Kidney (tissue), 14 donors: Measurements from ENCODE around the gene FAM210B. TPM values are rescaled to one million over a fixed set of nuclear protein-coding genes. Genes with fewer than 3 reads are reported as not detected.

Source experiments
- DNase-seq, 5 donors: peaks; one replicate each; pipeline ENCODE4 v3.0.0-alpha.2; 2013 to 2020
- FAIRE-seq: peaks from 2 replicates; lab custom pipeline; 2012; peaks lifted over from hg19 to GRCh38; lab: Jason Lieb, UNC
- H3K27ac ChIP-seq, 2 donors: one replicate each; pipeline ENCODE4 v1.7.0; 2013; ENCODE audit warnings: low read depth in 2 of 2, low read length in 2 of 2, inconsistent platforms in 1 of 2
- H3K27me3 ChIP-seq: one replicate; pipeline ENCODE4 v1.7.1; 2013; ENCODE audit warnings: low read length, inconsistent platforms; ENCODE audit not compliant: control insufficient read depth, insufficient read depth
- H3K36me3 ChIP-seq, 3 donors: one replicate each; pipeline versions ENCODE4 v1.7.0 to v1.7.1; 2013; ENCODE audit warnings: low read length in 3 of 3, control low read depth in 1 of 3, inconsistent platforms in 1 of 3; ENCODE audit not compliant: insufficient read depth in 3 of 3, control insufficient read depth in 2 of 3
- H3K4me1 ChIP-seq, 3 donors: one replicate each; pipeline versions ENCODE4 v1.7.0 to v1.7.1; 2013; ENCODE audit warnings: low read length in 3 of 3, inconsistent platforms in 1 of 3, low read depth in 1 of 3; ENCODE audit not compliant: control insufficient read depth in 2 of 3, insufficient read depth in 2 of 3
- H3K4me3 ChIP-seq, 3 donors: one replicate each; pipeline versions ENCODE4 v1.7.0 to v1.8.1; 2013; ENCODE audit warnings: low read length in 3 of 3, control low read depth in 1 of 3, inconsistent platforms in 1 of 3
- H3K9ac ChIP-seq, 3 donors: one replicate each; pipeline versions ENCODE4 v1.7.0 to v1.7.1; 2013; ENCODE audit warnings: low read length in 3 of 3, control low read depth in 1 of 3, inconsistent platforms in 1 of 3
- H3K9me3 ChIP-seq, 3 donors: one replicate each; pipeline versions ENCODE4 v1.7.0 to v1.7.1; 2013; ENCODE audit warnings: low read length in 3 of 3, control low read depth in 1 of 3, inconsistent platforms in 1 of 3; ENCODE audit not compliant: control insufficient read depth in 2 of 3, insufficient read depth in 1 of 3
- intact Hi-C: fragments of 100-400 bp; cut with DNase I; formaldehyde crosslinking; loops from one replicate; pipeline ENCODE4 v1.11.1; 2022
- polyA plus RNA-seq: library from polyadenylated mRNA; stranded (reverse); fragments of 350-450 nt; fragmentation: Illumina TruSeq; extraction: RNeasy Lipid Tissue Mini Kit (QIAGEN cat#74804); gene quantifications from one replicate; pipeline ENCODE4 v1.2.3, GENCODE V29; 2014; ENCODE audit warnings: low read depth, low replicate concordance; ENCODE audit not compliant: insufficient read depth
- total RNA-seq: library from RNA; stranded (reverse); fragmentation: NEBNext Ultra II Directional; extraction: Animal tissue kit (Norgen Biotek cat#: 25700); gene quantifications from one replicate; pipeline ENCODE4 v1.2.1, GENCODE V29; 2021
- TF ChIP-seq, protein P1 (sequence below): IDR thresholded peaks from 3 replicates; pipeline ENCODE4 v1.5.1; 2012; ENCODE audit warnings: mild to moderate bottlenecking, moderate library complexity, borderline replicate concordance; ENCODE audit not compliant: insufficient read depth; ENCODE audit errors: extremely low read depth
- donor health status: control.
- donor health status: control.
- donor health status: control.
- donor health status: control.
- donor health status: control.
- donor health status: DM: yes; HTN: yes; CAD: no.
- donor health status: Normal renal cell carcinoma (clear cell type).

The FAM210B gene
- total and polyA plus RNA-seq, 2 donors from 2014 or later: 27.2 to 34.5 TPM

DNA sequence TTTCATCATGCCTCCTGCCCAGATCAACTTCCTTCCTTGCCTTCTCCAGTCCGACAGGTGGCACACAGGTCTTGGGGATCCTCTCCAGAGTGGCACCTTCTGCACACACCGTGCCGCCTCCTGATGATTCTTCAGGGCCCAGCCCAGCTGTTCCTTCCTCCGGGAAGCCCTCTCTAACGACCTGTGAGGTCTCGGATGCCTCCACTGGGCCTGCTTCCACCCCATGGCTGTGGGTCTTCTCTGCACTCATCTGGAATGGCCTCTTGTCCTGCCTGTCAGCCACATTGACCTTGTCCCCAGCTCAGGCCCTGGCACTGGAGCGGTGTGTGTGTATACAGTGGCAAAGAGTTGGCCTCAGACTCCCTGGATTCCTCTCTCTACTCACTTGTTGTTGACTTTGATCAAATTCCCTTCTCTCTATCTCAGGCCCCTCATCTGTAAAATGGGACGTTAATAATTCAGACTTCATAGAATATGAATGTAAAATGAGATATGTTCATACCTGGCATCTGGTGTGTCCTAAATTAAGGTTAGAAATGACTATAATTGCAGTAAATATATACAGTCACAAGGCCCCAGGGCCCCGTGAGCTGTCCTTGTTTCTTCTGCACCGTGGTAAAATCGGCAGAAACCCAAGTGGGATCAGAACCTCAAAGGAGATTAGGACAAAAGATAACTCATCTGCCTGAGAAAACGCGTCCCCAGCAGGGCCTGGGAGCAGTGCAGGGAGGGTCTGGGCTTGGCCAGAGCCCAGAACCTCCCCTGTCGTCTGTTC, 1.5 kb downstream of the FAM210B start:
- Histone ChIP-seq H3K27ac (no peak overlapping the region), H3K4me1 (peaks cover 0 to 11% (median 8%) of the 10 kb centered on the region in 3 donors), H3K27me3 (no peaks in the 10 kb centered on the region), H3K9me3 (no peaks in the 10 kb centered on the region), H3K36me3 (no peaks in the 10 kb centered on the region), H3K4me3 (peak overlapping the region; percentile 66 to 84 (median 80)), H3K9ac (peak overlapping the region in 1 of 3 donors; percentile 62)
- FAIRE-seq (no peak), DNase-seq (no peak)
- intact Hi-C loops: no loop called here
- TF ChIP-seq, protein P1, sequence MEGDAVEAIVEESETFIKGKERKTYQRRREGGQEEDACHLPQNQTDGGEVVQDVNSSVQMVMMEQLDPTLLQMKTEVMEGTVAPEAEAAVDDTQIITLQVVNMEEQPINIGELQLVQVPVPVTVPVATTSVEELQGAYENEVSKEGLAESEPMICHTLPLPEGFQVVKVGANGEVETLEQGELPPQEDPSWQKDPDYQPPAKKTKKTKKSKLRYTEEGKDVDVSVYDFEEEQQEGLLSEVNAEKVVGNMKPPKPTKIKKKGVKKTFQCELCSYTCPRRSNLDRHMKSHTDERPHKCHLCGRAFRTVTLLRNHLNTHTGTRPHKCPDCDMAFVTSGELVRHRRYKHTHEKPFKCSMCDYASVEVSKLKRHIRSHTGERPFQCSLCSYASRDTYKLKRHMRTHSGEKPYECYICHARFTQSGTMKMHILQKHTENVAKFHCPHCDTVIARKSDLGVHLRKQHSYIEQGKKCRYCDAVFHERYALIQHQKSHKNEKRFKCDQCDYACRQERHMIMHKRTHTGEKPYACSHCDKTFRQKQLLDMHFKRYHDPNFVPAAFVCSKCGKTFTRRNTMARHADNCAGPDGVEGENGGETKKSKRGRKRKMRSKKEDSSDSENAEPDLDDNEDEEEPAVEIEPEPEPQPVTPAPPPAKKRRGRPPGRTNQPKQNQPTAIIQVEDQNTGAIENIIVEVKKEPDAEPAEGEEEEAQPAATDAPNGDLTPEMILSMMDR: no peak

DNA sequence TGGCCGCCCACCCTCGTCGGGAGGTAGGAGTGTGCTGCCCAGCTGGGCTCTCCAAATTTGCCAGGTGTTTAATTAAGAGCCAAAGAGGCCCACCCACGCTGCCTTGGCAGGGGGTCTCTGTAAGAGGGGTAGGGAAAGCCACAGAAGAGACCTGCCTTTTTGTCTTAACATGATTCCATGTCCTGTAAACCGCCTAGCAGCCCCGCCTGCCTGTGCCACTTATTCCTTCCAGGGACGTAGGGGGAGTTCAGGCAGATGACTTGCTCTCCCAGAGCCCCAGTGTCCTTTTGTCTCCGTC, 2.1 kb downstream of the FAM210B start:
- DNase-seq (no peak), FAIRE-seq (no peak)
- H3K27me3 ChIP-seq: no peaks in the 10 kb centered on the region
- TF ChIP-seq, protein P1: no peak
- H3K4me3 ChIP-seq: no peak overlapping the region
- H3K9me3 ChIP-seq: no peaks in the 10 kb centered on the region
- peaks cover 0 to 2% (median under 1%) of the 10 kb centered on the region in 3 donors for H3K36me3 ChIP-seq
- peaks cover 0 to 11% (median 8%) of the 10 kb centered on the region in 3 donors for H3K4me1 ChIP-seq
- intact Hi-C loops: no loop called here
- H3K9ac ChIP-seq: no peak overlapping the region
- no peak overlapping the region for H3K27ac ChIP-seq

DNA sequence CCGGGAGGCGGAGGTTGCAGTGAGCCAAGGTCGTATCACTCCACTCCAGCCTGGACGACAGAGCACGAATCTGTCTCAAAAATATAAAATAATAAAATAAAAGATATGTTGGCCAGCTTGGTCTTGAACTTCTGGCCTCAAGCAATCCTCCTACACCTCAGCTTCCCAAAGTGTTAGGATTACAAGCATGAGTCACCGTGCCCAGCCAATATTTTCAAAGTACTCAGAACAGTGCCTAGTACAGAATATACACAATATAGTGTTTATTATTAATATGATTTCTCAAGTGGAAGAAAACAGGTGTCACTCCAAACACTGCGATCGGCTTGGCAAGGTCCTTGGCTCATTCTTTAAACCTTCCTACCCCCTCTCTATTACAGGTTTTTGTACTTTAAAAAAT, 3.1 kb downstream of the FAM210B start:
- H3K27ac ChIP-seq: no peak overlapping the region
- no peak for DNase-seq
- peaks cover 0 to 12% (median 4%) of the 10 kb centered on the region in 3 donors for H3K36me3 ChIP-seq
- H3K4me3 ChIP-seq: no peak overlapping the region
- peaks cover 0 to 11% (median 8%) of the 10 kb centered on the region in 3 donors for H3K4me1 ChIP-seq
- H3K9me3 ChIP-seq: no peaks in the 10 kb centered on the region
- no peak for FAIRE-seq
- TF ChIP-seq, protein P1: no peak
- H3K27me3 ChIP-seq: no peaks in the 10 kb centered on the region
- intact Hi-C loops: no loop called here
- no peak overlapping the region for H3K9ac ChIP-seq
